Measurements from ENCODE around the gene SGMS1.
"Not testable (repeated sequence)": the region's sequence is repeated elsewhere in the genome, so short reads cannot be mapped to it uniquely, and the experiment has no call there.

DNA sequence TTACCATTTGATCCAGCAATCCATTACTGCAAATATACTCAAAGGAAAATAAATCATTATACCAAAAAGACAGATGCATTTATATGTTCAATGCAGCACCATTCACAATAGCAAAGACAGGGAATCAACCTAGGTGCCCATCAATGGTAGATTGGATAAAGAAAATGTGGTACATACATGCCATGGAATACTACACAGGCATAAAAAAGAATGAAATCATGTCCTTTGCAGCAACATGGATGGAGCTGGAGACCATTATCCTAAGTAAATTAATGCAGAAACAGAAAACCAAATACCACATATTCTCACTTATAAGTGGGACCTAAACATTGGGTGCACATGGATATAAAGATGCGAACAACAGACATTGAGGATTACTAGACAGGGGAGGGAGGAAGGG, 198.5 kb downstream of the SGMS1 start:
- not testable (repeated sequence) for TF ChIP-seq EZH2 (IDR thresholded peaks at IDR 0.05; ENCODE audit: low read depth, unreplicated experiment); CTCF (conservative IDR thresholded peaks at IDR 0.05; ENCODE audit: low read depth in 2 of 2); CREB1 (CRISPR knock-in tag; IDR thresholded peaks at IDR 0.05; ENCODE audit: low read depth); POLR2AphosphoS5 (IDR thresholded peaks at IDR 0.05; ENCODE audit: low read depth); EZH2phosphoT487 (IDR thresholded peaks at IDR 0.05; ENCODE audit: unreplicated experiment); ZNF331 (CRISPR knock-in tag; IDR thresholded peaks at IDR 0.05; ENCODE audit: low read depth); ETS1 (IDR thresholded peaks at IDR 0.05); STAT1 (IDR thresholded peaks at IDR 0.05; ENCODE audit: unreplicated experiment); JUNB (IDR thresholded peaks at IDR 0.05; ENCODE audit: unreplicated experiment)
- TF ChIP-seq, protein P1, sequence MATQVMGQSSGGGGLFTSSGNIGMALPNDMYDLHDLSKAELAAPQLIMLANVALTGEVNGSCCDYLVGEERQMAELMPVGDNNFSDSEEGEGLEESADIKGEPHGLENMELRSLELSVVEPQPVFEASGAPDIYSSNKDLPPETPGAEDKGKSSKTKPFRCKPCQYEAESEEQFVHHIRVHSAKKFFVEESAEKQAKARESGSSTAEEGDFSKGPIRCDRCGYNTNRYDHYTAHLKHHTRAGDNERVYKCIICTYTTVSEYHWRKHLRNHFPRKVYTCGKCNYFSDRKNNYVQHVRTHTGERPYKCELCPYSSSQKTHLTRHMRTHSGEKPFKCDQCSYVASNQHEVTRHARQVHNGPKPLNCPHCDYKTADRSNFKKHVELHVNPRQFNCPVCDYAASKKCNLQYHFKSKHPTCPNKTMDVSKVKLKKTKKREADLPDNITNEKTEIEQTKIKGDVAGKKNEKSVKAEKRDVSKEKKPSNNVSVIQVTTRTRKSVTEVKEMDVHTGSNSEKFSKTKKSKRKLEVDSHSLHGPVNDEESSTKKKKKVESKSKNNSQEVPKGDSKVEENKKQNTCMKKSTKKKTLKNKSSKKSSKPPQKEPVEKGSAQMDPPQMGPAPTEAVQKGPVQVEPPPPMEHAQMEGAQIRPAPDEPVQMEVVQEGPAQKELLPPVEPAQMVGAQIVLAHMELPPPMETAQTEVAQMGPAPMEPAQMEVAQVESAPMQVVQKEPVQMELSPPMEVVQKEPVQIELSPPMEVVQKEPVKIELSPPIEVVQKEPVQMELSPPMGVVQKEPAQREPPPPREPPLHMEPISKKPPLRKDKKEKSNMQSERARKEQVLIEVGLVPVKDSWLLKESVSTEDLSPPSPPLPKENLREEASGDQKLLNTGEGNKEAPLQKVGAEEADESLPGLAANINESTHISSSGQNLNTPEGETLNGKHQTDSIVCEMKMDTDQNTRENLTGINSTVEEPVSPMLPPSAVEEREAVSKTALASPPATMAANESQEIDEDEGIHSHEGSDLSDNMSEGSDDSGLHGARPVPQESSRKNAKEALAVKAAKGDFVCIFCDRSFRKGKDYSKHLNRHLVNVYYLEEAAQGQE (IDR thresholded peaks at IDR 0.05; ENCODE audit: unreplicated experiment) = not testable (repeated sequence)
